GM23338 (cell line): ENCODE results near the gene GALNT4. TPM values are rescaled to one million over a fixed set of nuclear protein-coding genes. Genes with fewer than 3 reads are reported as not detected.

Source experiments
- ATAC-seq: fragments of 200-7000 bp; cut with Tn5 transposase; 3 replicates; pipeline ENCODE4 v1.9.1; 2020
- DNase-seq: peaks from one replicate; pipeline ENCODE4 v3.0.0-alpha.2; 2015; ENCODE audit warnings: low spot score
- H2AFZ ChIP-seq: fragments of 200-600 bp; sonication (generic); 2 replicates; pipeline ENCODE4 v1.8.0; 2016; ENCODE audit warnings: antibody characterized with exemption, mild to moderate bottlenecking, moderate library complexity
- H3F3A ChIP-seq: fragments of 200-600 bp; sonication (generic); replicated peaks from 2 replicates; pipeline ENCODE4 v1.8.0; 2017; ENCODE audit warnings: antibody characterized with exemption, mixed run types, low read depth
- H3K27ac ChIP-seq: fragments of 200-600 bp; sonication (generic); 2 replicates; pipeline ENCODE4 v1.6.1; 2016; ENCODE audit warnings: low read depth
- H3K27me3 ChIP-seq: fragments of 200-600 bp; sonication (generic); 2 replicates; pipeline ENCODE4 v1.8.0; 2016; ENCODE audit warnings: mild to moderate bottlenecking, mixed run types, moderate library complexity; ENCODE audit not compliant: insufficient read depth
- H3K36me3 ChIP-seq: fragments of 200-600 bp; sonication (generic); 2 replicates; pipeline ENCODE4 v1.8.0; 2016; ENCODE audit warnings: mild to moderate bottlenecking; ENCODE audit not compliant: insufficient read depth
- H3K4me1 ChIP-seq: fragments of 200-600 bp; sonication (generic); 2 replicates; pipeline ENCODE4 v1.8.0; 2016; ENCODE audit warnings: mild to moderate bottlenecking, moderate library complexity; ENCODE audit not compliant: insufficient read depth
- H3K4me2 ChIP-seq: fragments of 200-600 bp; sonication (generic); 2 replicates; pipeline ENCODE4 v1.7.1; 2017; ENCODE audit warnings: mixed run types
- H3K4me3 ChIP-seq: fragments of 200-600 bp; sonication (generic); 2 replicates; pipeline ENCODE4 v1.6.1; 2016; ENCODE audit warnings: mixed run types
- H3K79me2 ChIP-seq: fragments of 200-600 bp; sonication (generic); replicated peaks from 2 replicates; pipeline ENCODE4 v1.8.0; 2017; ENCODE audit warnings: mild to moderate bottlenecking; ENCODE audit not compliant: insufficient read depth
- H3K9me2 ChIP-seq: fragments of 200-600 bp; sonication (generic); 2 replicates; pipeline ENCODE4 v1.8.0; 2017; ENCODE audit not compliant: insufficient read depth
- H4K20me1 ChIP-seq: fragments of 200-600 bp; sonication (generic); replicated peaks from 2 replicates; pipeline ENCODE4 v1.8.0; 2017; ENCODE audit warnings: mild to moderate bottlenecking; ENCODE audit not compliant: insufficient read depth
- H3K27ac Mint-ChIP-seq: 2 replicates; pipeline ENCODE4 v1.8.0; 2020; ENCODE audit warnings: inconsistent platforms, mild to moderate bottlenecking, moderate library complexity, mixed read lengths
- H3K27me3 Mint-ChIP-seq: 3 replicates; pipeline ENCODE4 v1.8.0; 2022; ENCODE audit warnings: low read depth, mild to moderate bottlenecking, moderate library complexity, mixed read lengths, inconsistent platforms; ENCODE audit not compliant: insufficient read depth, poor library complexity
- H3K36me3 Mint-ChIP-seq: 3 replicates; pipeline ENCODE4 v1.8.0; 2021; ENCODE audit warnings: low read depth, mild to moderate bottlenecking, inconsistent platforms, moderate library complexity, mixed read lengths
- H3K4me1 Mint-ChIP-seq: 3 replicates; pipeline ENCODE4 v1.8.0; 2020; ENCODE audit warnings: mild to moderate bottlenecking, inconsistent platforms, mixed read lengths
- H3K4me3 Mint-ChIP-seq: 3 replicates; pipeline ENCODE4 v1.8.0; 2021; ENCODE audit warnings: moderate library complexity, mild to moderate bottlenecking, inconsistent platforms, mixed read lengths
- H3K9me3 Mint-ChIP-seq: 3 replicates; pipeline ENCODE4 v1.8.0; 2020; ENCODE audit warnings: moderate library complexity, mild to moderate bottlenecking, inconsistent platforms, mixed read lengths
- CREB1 ChIP-seq: fragments of 250-450 bp; sonication (Bioruptor Pico); IDR thresholded peaks from 2 replicates; pipeline ENCODE4 v1.5.0; 2020; ENCODE audit warnings: low read depth, mild to moderate bottlenecking, moderate library complexity
- ETS1 ChIP-seq: IDR thresholded peaks from 2 replicates; pipeline ENCODE4 v1.6.1; 2016; ENCODE audit warnings: antibody characterized with exemption
- EZH2 ChIP-seq: fragments of 200-600 bp; sonication (generic); IDR thresholded peaks from one replicate; pipeline ENCODE4 v1.8.0; 2017; ENCODE audit warnings: antibody characterized with exemption, mild to moderate bottlenecking, low read depth; ENCODE audit not compliant: unreplicated experiment
- NANOG ChIP-seq: IDR thresholded peaks from 2 replicates; pipeline ENCODE4 v1.6.1; 2016; ENCODE audit warnings: antibody characterized with exemption, borderline replicate concordance
- ZNF331 ChIP-seq: fragments of 250-450 bp; sonication (Bioruptor Pico); IDR thresholded peaks from 2 replicates; pipeline ENCODE4 v1.5.0; 2020; ENCODE audit warnings: low read depth, mild to moderate bottlenecking, moderate library complexity
- ZNF462 ChIP-seq: fragments of 250-450 bp; sonication (Bioruptor Pico); IDR thresholded peaks from 2 replicates; pipeline ENCODE4 v1.5.0; 2020; ENCODE audit warnings: mild to moderate bottlenecking, moderate library complexity
- polyA plus RNA-seq: library from polyadenylated mRNA; unstranded; fragments of >200 nt; fragmentation: Nextera tagmentation; extraction: Ambion mirVana; gene quantifications from 2 replicates; pipeline ENCODE4 v1.2.1, GENCODE V29; 2016
- total RNA-seq: library from RNA; depleted of rRNA; stranded (reverse); fragments of >200 nt; shearing (Covaris generic); gene quantifications from 2 replicates; pipeline ENCODE4 v1.2.3, GENCODE V29; 2014

The GALNT4 gene
- total and polyA plus RNA-seq, 2 experiments from 2014 or later: 1.1 to 2.4 TPM

- H3K27ac Mint-ChIP-seq: no peak overlapping the region
- Histone ChIP-seq H3F3A (no peaks in the 10 kb centered on the region), H3K79me2 (no peaks in the 10 kb centered on the region), H3K4me3 (no peak overlapping the region), H3K4me2 (no peak overlapping the region), H3K27me3 (no peaks in the 10 kb centered on the region), H3K27ac (no peak overlapping the region), H3K9me2 (0 out of 2 replicates have a peak, but pooled peaks cover 4% of the 10 kb centered on the region), H3K36me3 (no peaks in the 10 kb centered on the region), H2AFZ (no peak overlapping the region), H4K20me1 (no peaks in the 10 kb centered on the region), H3K4me1 (peaks cover 7% of the 10 kb centered on the region)
- no peak for TF ChIP-seq EZH2
- TF ChIP-seq NANOG: no peak
- no peak for TF ChIP-seq ZNF462 (CRISPR knock-in tag)
- no peak for TF ChIP-seq CREB1 (CRISPR knock-in tag)
- TF ChIP-seq ZNF331 (CRISPR knock-in tag): no peak
- TF ChIP-seq ETS1: no peak
- H3K4me3 Mint-ChIP-seq: no peak overlapping the region
- no peaks in the 10 kb centered on the region for H3K27me3 Mint-ChIP-seq
- peaks cover 6% of the 10 kb centered on the region for H3K4me1 Mint-ChIP-seq
- DNase-seq: no peak
- no peak for ATAC-seq
- H3K36me3 Mint-ChIP-seq: no peaks in the 10 kb centered on the region
- H3K9me3 Mint-ChIP-seq: no peaks in the 10 kb centered on the region
Measured at GRCh38 chr12:89481213-89481914, 43.2 kb downstream of the GALNT4 start.
